ENCODE results near the gene HSD17B7.

DNA sequence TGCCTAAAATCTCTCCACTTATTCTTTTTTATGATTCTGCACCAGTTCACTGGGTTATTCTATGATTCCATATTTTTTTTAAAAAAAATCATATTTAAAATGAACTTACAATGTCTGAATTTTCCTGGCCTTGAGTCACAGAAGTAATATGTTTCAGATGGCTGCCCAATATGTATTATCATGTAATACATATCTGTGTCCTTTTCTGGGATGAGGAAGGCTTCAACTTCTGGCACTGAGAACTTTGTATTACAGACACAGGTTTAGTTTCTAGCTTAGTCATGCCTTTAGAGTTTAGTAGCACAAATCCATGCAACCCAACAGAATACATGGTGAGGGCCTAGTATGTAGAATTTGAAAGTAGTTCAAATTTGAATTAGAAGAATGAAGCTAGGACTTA is 7.8 kb upstream of the HSD17B7 start:
- no peak for TF ChIP-seq EZH2 (IDR thresholded peaks at IDR 0.05; ENCODE audit: borderline replicate concordance, insufficient read depth, low read length, poor library complexity, severe bottlenecking)
- TF ChIP-seq, protein P1, sequence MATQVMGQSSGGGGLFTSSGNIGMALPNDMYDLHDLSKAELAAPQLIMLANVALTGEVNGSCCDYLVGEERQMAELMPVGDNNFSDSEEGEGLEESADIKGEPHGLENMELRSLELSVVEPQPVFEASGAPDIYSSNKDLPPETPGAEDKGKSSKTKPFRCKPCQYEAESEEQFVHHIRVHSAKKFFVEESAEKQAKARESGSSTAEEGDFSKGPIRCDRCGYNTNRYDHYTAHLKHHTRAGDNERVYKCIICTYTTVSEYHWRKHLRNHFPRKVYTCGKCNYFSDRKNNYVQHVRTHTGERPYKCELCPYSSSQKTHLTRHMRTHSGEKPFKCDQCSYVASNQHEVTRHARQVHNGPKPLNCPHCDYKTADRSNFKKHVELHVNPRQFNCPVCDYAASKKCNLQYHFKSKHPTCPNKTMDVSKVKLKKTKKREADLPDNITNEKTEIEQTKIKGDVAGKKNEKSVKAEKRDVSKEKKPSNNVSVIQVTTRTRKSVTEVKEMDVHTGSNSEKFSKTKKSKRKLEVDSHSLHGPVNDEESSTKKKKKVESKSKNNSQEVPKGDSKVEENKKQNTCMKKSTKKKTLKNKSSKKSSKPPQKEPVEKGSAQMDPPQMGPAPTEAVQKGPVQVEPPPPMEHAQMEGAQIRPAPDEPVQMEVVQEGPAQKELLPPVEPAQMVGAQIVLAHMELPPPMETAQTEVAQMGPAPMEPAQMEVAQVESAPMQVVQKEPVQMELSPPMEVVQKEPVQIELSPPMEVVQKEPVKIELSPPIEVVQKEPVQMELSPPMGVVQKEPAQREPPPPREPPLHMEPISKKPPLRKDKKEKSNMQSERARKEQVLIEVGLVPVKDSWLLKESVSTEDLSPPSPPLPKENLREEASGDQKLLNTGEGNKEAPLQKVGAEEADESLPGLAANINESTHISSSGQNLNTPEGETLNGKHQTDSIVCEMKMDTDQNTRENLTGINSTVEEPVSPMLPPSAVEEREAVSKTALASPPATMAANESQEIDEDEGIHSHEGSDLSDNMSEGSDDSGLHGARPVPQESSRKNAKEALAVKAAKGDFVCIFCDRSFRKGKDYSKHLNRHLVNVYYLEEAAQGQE (IDR thresholded peaks at IDR 0.05; ENCODE audit: borderline replicate concordance): no peak
- TF ChIP-seq SMC3 (conservative IDR thresholded peaks at IDR 0.05; ENCODE audit: poor library complexity): no peak
- TF ChIP-seq, protein P2, sequence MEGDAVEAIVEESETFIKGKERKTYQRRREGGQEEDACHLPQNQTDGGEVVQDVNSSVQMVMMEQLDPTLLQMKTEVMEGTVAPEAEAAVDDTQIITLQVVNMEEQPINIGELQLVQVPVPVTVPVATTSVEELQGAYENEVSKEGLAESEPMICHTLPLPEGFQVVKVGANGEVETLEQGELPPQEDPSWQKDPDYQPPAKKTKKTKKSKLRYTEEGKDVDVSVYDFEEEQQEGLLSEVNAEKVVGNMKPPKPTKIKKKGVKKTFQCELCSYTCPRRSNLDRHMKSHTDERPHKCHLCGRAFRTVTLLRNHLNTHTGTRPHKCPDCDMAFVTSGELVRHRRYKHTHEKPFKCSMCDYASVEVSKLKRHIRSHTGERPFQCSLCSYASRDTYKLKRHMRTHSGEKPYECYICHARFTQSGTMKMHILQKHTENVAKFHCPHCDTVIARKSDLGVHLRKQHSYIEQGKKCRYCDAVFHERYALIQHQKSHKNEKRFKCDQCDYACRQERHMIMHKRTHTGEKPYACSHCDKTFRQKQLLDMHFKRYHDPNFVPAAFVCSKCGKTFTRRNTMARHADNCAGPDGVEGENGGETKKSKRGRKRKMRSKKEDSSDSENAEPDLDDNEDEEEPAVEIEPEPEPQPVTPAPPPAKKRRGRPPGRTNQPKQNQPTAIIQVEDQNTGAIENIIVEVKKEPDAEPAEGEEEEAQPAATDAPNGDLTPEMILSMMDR (IDR thresholded peaks at IDR 0.05; ENCODE audit: poor library complexity, severe bottlenecking): no peak
- no peak for TF ChIP-seq EP300 (conservative IDR thresholded peaks at IDR 0.05; ENCODE audit: poor library complexity, severe bottlenecking)
- TF ChIP-seq TAF1 (IDR thresholded peaks at IDR 0.05; ENCODE audit: low read depth): no peak
- no peak for TF ChIP-seq MXI1 (conservative IDR thresholded peaks at IDR 0.05; ENCODE audit: poor library complexity, severe bottlenecking)

Data from neural cell (in vitro differentiated cells).